Measurements from ENCODE around the gene FOXP1.

DNA sequence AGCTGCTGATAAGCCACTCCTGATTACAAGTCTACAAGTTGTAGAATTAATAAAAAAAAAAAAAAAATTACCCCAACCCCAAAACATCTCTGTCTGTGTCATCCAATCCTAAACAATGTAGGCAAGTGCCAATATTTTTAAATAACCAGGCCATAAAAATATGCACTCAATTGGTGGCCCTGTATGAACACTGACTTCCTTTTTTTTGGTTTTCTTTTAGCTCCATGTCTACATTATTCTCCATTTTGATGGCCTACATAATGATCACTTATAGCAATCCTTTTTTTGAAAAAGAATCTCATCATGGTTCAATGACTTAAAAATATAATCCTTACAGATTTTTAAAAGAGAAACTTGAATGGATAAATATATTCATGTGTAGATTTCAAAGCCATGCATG is 72.1 kb downstream of the FOXP1 start:
- TF ChIP-seq, protein P1, sequence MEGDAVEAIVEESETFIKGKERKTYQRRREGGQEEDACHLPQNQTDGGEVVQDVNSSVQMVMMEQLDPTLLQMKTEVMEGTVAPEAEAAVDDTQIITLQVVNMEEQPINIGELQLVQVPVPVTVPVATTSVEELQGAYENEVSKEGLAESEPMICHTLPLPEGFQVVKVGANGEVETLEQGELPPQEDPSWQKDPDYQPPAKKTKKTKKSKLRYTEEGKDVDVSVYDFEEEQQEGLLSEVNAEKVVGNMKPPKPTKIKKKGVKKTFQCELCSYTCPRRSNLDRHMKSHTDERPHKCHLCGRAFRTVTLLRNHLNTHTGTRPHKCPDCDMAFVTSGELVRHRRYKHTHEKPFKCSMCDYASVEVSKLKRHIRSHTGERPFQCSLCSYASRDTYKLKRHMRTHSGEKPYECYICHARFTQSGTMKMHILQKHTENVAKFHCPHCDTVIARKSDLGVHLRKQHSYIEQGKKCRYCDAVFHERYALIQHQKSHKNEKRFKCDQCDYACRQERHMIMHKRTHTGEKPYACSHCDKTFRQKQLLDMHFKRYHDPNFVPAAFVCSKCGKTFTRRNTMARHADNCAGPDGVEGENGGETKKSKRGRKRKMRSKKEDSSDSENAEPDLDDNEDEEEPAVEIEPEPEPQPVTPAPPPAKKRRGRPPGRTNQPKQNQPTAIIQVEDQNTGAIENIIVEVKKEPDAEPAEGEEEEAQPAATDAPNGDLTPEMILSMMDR (IDR thresholded peaks at IDR 0.05) = no peak
- TF ChIP-seq EZH2 (IDR thresholded peaks at IDR 0.05; ENCODE audit: borderline replicate concordance, insufficient read depth, low read depth, low read length, poor library complexity, severe bottlenecking) = no peak

Data from B cell (primary cell).